Sigmoid colon (tissue), 7 donors: Measurements from ENCODE around the gene TRABD2B. TPM values are rescaled to one million over a fixed set of nuclear protein-coding genes. Genes with fewer than 3 reads are reported as not detected.

Source experiments
- DNase-seq: peaks from one replicate; pipeline ENCODE4 v3.0.0-alpha.2; 2019
- H3K27ac ChIP-seq, 4 donors: fragments of 200-600 bp; sonication (generic); one replicate each; pipeline ENCODE4 v1.5.1; 2016 to 2019; ENCODE audit warnings: mild to moderate bottlenecking in 1 of 4
- H3K27me3 ChIP-seq, 3 donors: fragments of 200-600 bp; sonication (generic); one replicate each; pipeline ENCODE4 v1.5.1; 2019; ENCODE audit warnings: mild to moderate bottlenecking in 1 of 3
- H3K36me3 ChIP-seq, 4 donors: fragments of 200-600 bp; sonication (generic); one replicate each; pipeline ENCODE4 v1.5.1; 2016 to 2019
- H3K4me1 ChIP-seq, 4 donors: fragments of 200-600 bp; sonication (generic); one replicate each; pipeline ENCODE4 v1.5.1; 2017 to 2019
- H3K4me3 ChIP-seq, 4 donors: fragments of 200-600 bp; sonication (generic); one replicate each; pipeline ENCODE4 v1.5.1; 2017 to 2019; ENCODE audit warnings: mild to moderate bottlenecking in 2 of 4, moderate library complexity in 1 of 4
- H3K9me3 ChIP-seq, 4 donors: fragments of 200-600 bp in 3 of 4; sonication (generic) in 3 of 4; one replicate each; pipeline versions ENCODE4 v1.5.1 to v1.6.1; 2013 to 2019
- CTCF ChIP-seq, 4 experiments: fragments of 450-650 bp in 3 of 4; fragments of 200-600 bp in 1 of 4; IDR thresholded peaks; one replicate each; pipeline ENCODE4 v1.5.1; 2016 to 2019; ENCODE audit warnings: antibody characterized with exemption in 4 of 4, mild to moderate bottlenecking in 3 of 4, moderate library complexity in 2 of 4
- EP300 ChIP-seq, 4 donors: sonication (generic); formaldehyde crosslinking; IDR thresholded peaks; one replicate each; pipeline ENCODE4 v1.6.1; 2017; ENCODE audit warnings: antibody characterized with exemption in 4 of 4
- POLR2A ChIP-seq, 2 donors: fragments of 450-650 bp; IDR thresholded peaks; one replicate each; pipeline ENCODE4 v1.6.1; 2016; ENCODE audit warnings: antibody characterized with exemption in 2 of 2, mild to moderate bottlenecking in 2 of 2, moderate library complexity in 2 of 2
- POLR2AphosphoS5 ChIP-seq, 4 donors: sonication (generic); formaldehyde crosslinking; IDR thresholded peaks; one replicate each; pipeline ENCODE4 v1.6.1; 2017; ENCODE audit warnings: antibody characterized with exemption in 4 of 4
- WGBS, 2 donors: extraction: QIAGEN DNeasy Blood & Tissue Kit; methylation state at CpG; one replicate each; pipeline ENCODE4 v1.1.7; 2013; 5-methylcytosine and 5-hydroxymethylcytosine counted together
- intact Hi-C: fragments of 100-400 bp; cut with DNase I; formaldehyde crosslinking; loops from one replicate; pipeline ENCODE4 v1.15.1; 2023
- polyA plus RNA-seq, 3 donors: library from polyadenylated mRNA; stranded (reverse); fragments of 200-250 nt; gene quantifications; one replicate each; pipeline ENCODE4 v1.2.3, GENCODE V29; 2013
- total RNA-seq, 4 donors: library from RNA; depleted of rRNA; stranded (reverse); fragments of >200 nt; gene quantifications; one replicate each; pipeline ENCODE4 v1.1.0, GENCODE V29; 2016
- donor health status: healthy with polysubstance abuse.
- donor health status: Bipolar disorder and iron deficiency.
- donor health status: healthy.

Gene TRABD2B
- total and polyA plus RNA-seq, 7 donors, result 0.63 to 1.8 (median 1.0) TPM; not detected in 1

- peaks cover 0 to 10% (median 8%) of the 10 kb centered on the region in 4 donors for H3K4me1 ChIP-seq
- H3K27me3 ChIP-seq, result no peaks in the 10 kb centered on the region
- H3K4me3 ChIP-seq, result no peak overlapping the region
- DNase-seq, result no peak
- 96% methylated on average over 9 of the region's 9 CpGs for WGBS, 2 donors
- H3K36me3 ChIP-seq, result no peaks in the 10 kb centered on the region
- peak overlapping the region in 1 of 4 donors; percentile 32 for H3K27ac ChIP-seq
- TF ChIP-seq EP300 (IDR thresholded peaks at IDR 0.05), result no peak
- no peak for TF ChIP-seq POLR2A (IDR thresholded peaks at IDR 0.05)
- TF ChIP-seq POLR2AphosphoS5 (IDR thresholded peaks at IDR 0.05), result no peak
- no peak for TF ChIP-seq CTCF (IDR thresholded peaks at IDR 0.05)
- no peaks in the 10 kb centered on the region for H3K9me3 ChIP-seq
- intact Hi-C loops, result no loop called here
These were observed 202.7 kb downstream of the TRABD2B start for GRCh38 chr1:47794530-47794929.

GRCh38 chr1:47794081-47794480, 203.1 kb downstream of the TRABD2B start:
- no peak overlapping the region for H3K4me3 ChIP-seq
- no peak for TF ChIP-seq POLR2A (IDR thresholded peaks at IDR 0.05)
- H3K27me3 ChIP-seq, result no peaks in the 10 kb centered on the region
- H3K27ac ChIP-seq, result no peak overlapping the region
- intact Hi-C loops, result no loop called here
- DNase-seq, result no peak
- peaks cover 0 to 10% (median 8%) of the 10 kb centered on the region in 4 donors for H3K4me1 ChIP-seq
- 82% methylated on average over 5 of the region's 5 CpGs for WGBS, 2 donors
- no peaks in the 10 kb centered on the region for H3K9me3 ChIP-seq
- H3K36me3 ChIP-seq, result no peaks in the 10 kb centered on the region

- H3K27me3 ChIP-seq, result no peaks in the 10 kb centered on the region
- no peak for DNase-seq
These were observed 203.6 kb downstream of the TRABD2B start for GRCh38 chr1:47793563-47793962.

GRCh38 chr1:47792779-47793178, 204.4 kb downstream of the TRABD2B start:
- Histone ChIP-seq H3K27ac (no peak overlapping the region), H3K4me3 (no peak overlapping the region), H3K36me3 (no peaks in the 10 kb centered on the region), H3K27me3 (no peaks in the 10 kb centered on the region), H3K9me3 (no peaks in the 10 kb centered on the region), H3K4me1 (peaks cover 0 to 10% (median 8%) of the 10 kb centered on the region in 4 donors)
- 86 to 96% methylated on average over 3 of the region's 3 CpGs for WGBS, 2 donors
- TF ChIP-seq POLR2A (IDR thresholded peaks at IDR 0.05) (no peak), POLR2AphosphoS5 (IDR thresholded peaks at IDR 0.05) (no peak), EP300 (IDR thresholded peaks at IDR 0.05) (no peak), CTCF (IDR thresholded peaks at IDR 0.05) (no peak)
- no peak for DNase-seq
- intact Hi-C loops, result no loop called here

More at GRCh38 chr1:47793563-47793962, 203.6 kb downstream of the TRABD2B start:
- Histone ChIP-seq H3K4me1 (peaks cover 0 to 10% (median 8%) of the 10 kb centered on the region in 4 donors), H3K36me3 (no peaks in the 10 kb centered on the region), H3K9me3 (no peaks in the 10 kb centered on the region), H3K27ac (no peak overlapping the region), H3K4me3 (no peak overlapping the region)
- TF ChIP-seq POLR2A (IDR thresholded peaks at IDR 0.05) (no peak), POLR2AphosphoS5 (IDR thresholded peaks at IDR 0.05) (no peak), EP300 (IDR thresholded peaks at IDR 0.05) (no peak), CTCF (IDR thresholded peaks at IDR 0.05) (no peak)
- intact Hi-C loops, result no loop called here

GRCh38 chr1:47791879-47792608, 205.1 kb downstream of the TRABD2B start:
- WGBS, 2 donors, result 83 to 84% methylated on average over 7 of the region's 7 CpGs
- H3K4me3 ChIP-seq, result no peak overlapping the region
- no peaks in the 10 kb centered on the region for H3K36me3 ChIP-seq
- H3K9me3 ChIP-seq, result no peaks in the 10 kb centered on the region
- H3K4me1 ChIP-seq, result peaks cover 0 to 4% (median 1%) of the 10 kb centered on the region in 4 donors
- no peak overlapping the region for H3K27ac ChIP-seq
- DNase-seq, result no peak
- no peaks in the 10 kb centered on the region for H3K27me3 ChIP-seq
- intact Hi-C loops, result no loop called here
- no peak for TF ChIP-seq POLR2AphosphoS5 (IDR thresholded peaks at IDR 0.05)
- TF ChIP-seq CTCF (IDR thresholded peaks at IDR 0.05), result no peak
- TF ChIP-seq POLR2A (IDR thresholded peaks at IDR 0.05), result no peak
